ENCODE results near the gene ITGA11.

- no peak for TF ChIP-seq POLR2A (IDR thresholded peaks at IDR 0.05; ENCODE audit: low read depth, low read length)
- no peak for TF ChIP-seq TAF1 (IDR thresholded peaks at IDR 0.05; ENCODE audit: borderline replicate concordance, low read depth, low read length)
Observed at GRCh38 chr15:68271854-68272471, 160.0 kb downstream of the ITGA11 start.

All from GM12892 (cell line).